ENCODE results near the gene FHIT.

- TF ChIP-seq, protein P1, sequence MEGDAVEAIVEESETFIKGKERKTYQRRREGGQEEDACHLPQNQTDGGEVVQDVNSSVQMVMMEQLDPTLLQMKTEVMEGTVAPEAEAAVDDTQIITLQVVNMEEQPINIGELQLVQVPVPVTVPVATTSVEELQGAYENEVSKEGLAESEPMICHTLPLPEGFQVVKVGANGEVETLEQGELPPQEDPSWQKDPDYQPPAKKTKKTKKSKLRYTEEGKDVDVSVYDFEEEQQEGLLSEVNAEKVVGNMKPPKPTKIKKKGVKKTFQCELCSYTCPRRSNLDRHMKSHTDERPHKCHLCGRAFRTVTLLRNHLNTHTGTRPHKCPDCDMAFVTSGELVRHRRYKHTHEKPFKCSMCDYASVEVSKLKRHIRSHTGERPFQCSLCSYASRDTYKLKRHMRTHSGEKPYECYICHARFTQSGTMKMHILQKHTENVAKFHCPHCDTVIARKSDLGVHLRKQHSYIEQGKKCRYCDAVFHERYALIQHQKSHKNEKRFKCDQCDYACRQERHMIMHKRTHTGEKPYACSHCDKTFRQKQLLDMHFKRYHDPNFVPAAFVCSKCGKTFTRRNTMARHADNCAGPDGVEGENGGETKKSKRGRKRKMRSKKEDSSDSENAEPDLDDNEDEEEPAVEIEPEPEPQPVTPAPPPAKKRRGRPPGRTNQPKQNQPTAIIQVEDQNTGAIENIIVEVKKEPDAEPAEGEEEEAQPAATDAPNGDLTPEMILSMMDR (IDR thresholded peaks at IDR 0.05) = no peak
- no peak for TF ChIP-seq POLR2A (IDR thresholded peaks at IDR 0.05)
These were observed 937.9 kb downstream of the FHIT start for GRCh38 chr3:60313231-60313798.
